OCI-LY7 (cell line): ENCODE data around the gene MAP3K20. TPM values are rescaled to one million over a fixed set of nuclear protein-coding genes. Genes with fewer than 3 reads are reported as not detected.

Source experiments
- BruUV-seq: library from RNA; stranded (reverse); fragments of 400-500 nt; replicated peaks from 2 replicates; lab custom pipeline; 2021; lab: Mats Ljungman, UMichigan
- CTCF ChIA-PET: fragments of 300-600 bp; sonication (Branson Sonifier 250); formaldehyde crosslinking; loops from one replicate; lab custom pipeline; 2022; ENCODE audit warnings: antibody characterized with exemption; ENCODE audit not compliant: unreplicated experiment; lab: Charles Lee
- POLR2A ChIA-PET: fragments of 300-600 bp; sonication (Branson Sonifier 250); formaldehyde crosslinking; loops from one replicate; lab custom pipeline; 2022; ENCODE audit warnings: antibody characterized with exemption; lab: Charles Lee
- DNase-seq: peaks from one replicate; pipeline ENCODE4 v3.0.0-alpha.2; 2015; ENCODE audit warnings: low spot score
- H2AFZ ChIP-seq: fragments of 200-600 bp; sonication (generic), shearing (Covaris generic); 2 replicates; pipeline ENCODE4 v1.6.1; 2014; ENCODE audit warnings: mild to moderate bottlenecking, antibody characterized with exemption, low read length, moderate library complexity
- H3K27ac ChIP-seq: fragments of 200-600 bp; sonication (generic); 2 replicates; pipeline ENCODE4 v1.5.1; 2014; ENCODE audit warnings: mixed run types, low read depth, mild to moderate bottlenecking, moderate library complexity, low read length, inconsistent platforms; ENCODE audit not compliant: poor library complexity, severe bottlenecking
- H3K36me3 ChIP-seq: fragments of 200-600 bp; sonication (generic); 2 replicates; pipeline ENCODE4 v1.6.1; 2014; ENCODE audit warnings: mild to moderate bottlenecking, antibody characterized with exemption, low read length, moderate library complexity, mixed read lengths; ENCODE audit not compliant: insufficient read depth
- H3K4me1 ChIP-seq: fragments of 200-600 bp; sonication (generic); 2 replicates; pipeline ENCODE4 v1.5.1; 2014; ENCODE audit warnings: mild to moderate bottlenecking, low read length; ENCODE audit not compliant: insufficient read depth, poor library complexity, severe bottlenecking
- H3K4me2 ChIP-seq: fragments of 200-600 bp; sonication (generic); 2 replicates; pipeline ENCODE4 v1.6.1; 2014; ENCODE audit warnings: mild to moderate bottlenecking, low read length
- H3K4me3 ChIP-seq: fragments of 200-600 bp; sonication (generic); 2 replicates; pipeline ENCODE4 v1.5.1; 2014; ENCODE audit warnings: mild to moderate bottlenecking, low read depth, low read length; ENCODE audit not compliant: poor library complexity, severe bottlenecking
- H3K79me2 ChIP-seq: fragments of 200-600 bp; sonication (generic); 2 replicates; pipeline ENCODE4 v1.6.1; 2016; ENCODE audit warnings: low read depth, mild to moderate bottlenecking, low read length, moderate library complexity, mixed read lengths; ENCODE audit not compliant: insufficient read depth
- H3K9me2 ChIP-seq: fragments of 200-600 bp; sonication (generic); 2 replicates; pipeline ENCODE4 v1.6.1; 2016; ENCODE audit warnings: mild to moderate bottlenecking, low read length, mixed read lengths; ENCODE audit not compliant: insufficient read depth
- H3K9me3 ChIP-seq: fragments of 200-600 bp; sonication (generic); 2 replicates; pipeline ENCODE4 v1.6.1; 2014; ENCODE audit warnings: mild to moderate bottlenecking, mixed run types, low read length, mixed read lengths
- H4K20me1 ChIP-seq: fragments of 200-600 bp; sonication (generic); 2 replicates; pipeline ENCODE4 v1.6.1; 2014; ENCODE audit warnings: mild to moderate bottlenecking, antibody characterized with exemption, low read length, moderate library complexity, mixed read lengths; ENCODE audit not compliant: insufficient read depth
- CTCF ChIP-seq: fragments of 200-600 bp; sonication (generic); conservative IDR thresholded peaks from 2 replicates; pipeline ENCODE4 v1.5.1; 2014; ENCODE audit warnings: mild to moderate bottlenecking, antibody characterized with exemption, low read length, moderate library complexity, mixed read lengths
- EZH2phosphoT487 ChIP-seq: fragments of 200-600 bp; sonication (generic); IDR thresholded peaks from 2 replicates; pipeline ENCODE4 v1.6.1; 2018; ENCODE audit warnings: low read depth, borderline replicate concordance, mild to moderate bottlenecking, mixed run types, antibody characterized with exemption, low read length, moderate library complexity, mixed read lengths
- intact Hi-C: fragments of 100-400 bp; cut with micrococcal nuclease; formaldehyde crosslinking; loops from one replicate; pipeline ENCODE4 v1.10.0; 2022; ENCODE audit not compliant: unreplicated experiment
- total RNA-seq, 2 experiments: library from RNA; depleted of rRNA in 1 of 2; stranded (reverse); fragments of >200 nt in 1 of 2; shearing (Covaris generic) in 1 of 2; gene quantifications; 2 replicates each; pipeline ENCODE4 v1.2.3, GENCODE V29; 2014 to 2022

Gene MAP3K20
- total RNA-seq, 2 experiments from 2014 or later = 8.2 to 17.9 TPM

- no peak for TF ChIP-seq CTCF
Measured at GRCh38 chr2:173106959-173107628, 31.4 kb downstream of the MAP3K20 start.

GRCh38 chr2:173107629-173108022 lies 32.0 kb downstream of the MAP3K20 start:
- no peaks in the 10 kb centered on the region for H3K36me3 ChIP-seq
- H3K9me2 ChIP-seq = no peaks in the 10 kb centered on the region
- ChIA-PET POLR2A (interaction anchor here (1.9 kb wide), 1 partner anchor 131 kb away, joined by 4 read pairs; no protein-coding TSS in a partner anchor), CTCF (no interaction called here)
- no TSS peak for BruUV-seq
- no peaks in the 10 kb centered on the region for H3K9me3 ChIP-seq
- no peaks in the 10 kb centered on the region for H3K4me1 ChIP-seq
- TF ChIP-seq EZH2phosphoT487 (no peak), CTCF (no peak)
- intact Hi-C loops = no loop called here
- H3K4me3 ChIP-seq = no peak overlapping the region
- H3K27ac ChIP-seq = no peak overlapping the region
- H3K4me2 ChIP-seq = no peak overlapping the region
- no peak for DNase-seq
- H3K79me2 ChIP-seq = no peaks in the 10 kb centered on the region
- no peaks in the 10 kb centered on the region; the same call in 1 of the 2 replicates for H4K20me1 ChIP-seq
- H2AFZ ChIP-seq = no peak overlapping the region

More at GRCh38 chr2:173106959-173107628, 31.4 kb downstream of the MAP3K20 start:
- no peak for DNase-seq
- POLR2A ChIA-PET = interaction anchor here (1.9 kb wide), 1 partner anchor 132 kb away, joined by 4 read pairs; no protein-coding TSS in a partner anchor
- no peak overlapping the region for H3K4me3 ChIP-seq
- no peaks in the 10 kb centered on the region for H3K36me3 ChIP-seq
- H3K9me3 ChIP-seq = no peaks in the 10 kb centered on the region
- H4K20me1 ChIP-seq = no peaks in the 10 kb centered on the region; the same call in 1 of the 2 replicates
- no peak overlapping the region for H3K27ac ChIP-seq
- CTCF ChIA-PET = no interaction called here
- intact Hi-C loops = no loop called here
- no peaks in the 10 kb centered on the region for H3K9me2 ChIP-seq
- H3K79me2 ChIP-seq = no peaks in the 10 kb centered on the region
- no TSS peak for BruUV-seq
- H2AFZ ChIP-seq = no peak overlapping the region
- no peaks in the 10 kb centered on the region for H3K4me1 ChIP-seq
- H3K4me2 ChIP-seq = no peak overlapping the region
